H4 (cell line): ENCODE results near the gene SLC9A8. TPM values are rescaled to one million over a fixed set of nuclear protein-coding genes. Genes with fewer than 3 reads are reported as not detected.
"Not testable (repeated sequence)": the region's sequence is repeated elsewhere in the genome, so short reads cannot be mapped to it uniquely, and the experiment has no call there.

Experiments
- DNase-seq: peaks from one replicate; pipeline ENCODE4 v3.0.0-alpha.2; 2015; ENCODE audit warnings: low spot score
- total RNA-seq: library from RNA; depleted of rRNA; stranded (reverse); fragments of >200 nt; shearing (Covaris generic); gene quantifications from 2 replicates; pipeline ENCODE4 v1.2.3, GENCODE V29; 2014

Gene SLC9A8
- total RNA-seq, 1 experiment from 2014 or later: 4.9 TPM

GRCh38 chr20:49786668-49787370 lies 25.8 kb upstream of the SLC9A8 start:
- DNase-seq: no peak

GRCh38 chr20:49787371-49788357 lies 25.0 kb upstream of the SLC9A8 start:
- DNase-seq: no peak

- no peak for DNase-seq
Observed at GRCh38 chr20:49790077-49790798, 22.4 kb upstream of the SLC9A8 start.

- DNase-seq: no peak
Observed at GRCh38 chr20:49791165-49791564, 21.5 kb upstream of the SLC9A8 start.

GRCh38 chr20:49792006-49792405 lies 20.6 kb upstream of the SLC9A8 start:
- no peak for DNase-seq

GRCh38 chr20:49792611-49793010 lies 20.0 kb upstream of the SLC9A8 start:
- no peak for DNase-seq

GRCh38 chr20:49794336-49795134 lies 18.1 kb upstream of the SLC9A8 start:
- no peak for DNase-seq

GRCh38 chr20:49795135-49795424 lies 17.5 kb upstream of the SLC9A8 start:
- no peak for DNase-seq

GRCh38 chr20:49796600-49797343 lies 15.9 kb upstream of the SLC9A8 start:
- no peak for DNase-seq

- DNase-seq: no peak
Observed at GRCh38 chr20:49797344-49797615, 15.3 kb upstream of the SLC9A8 start.

- no peak for DNase-seq
Observed at GRCh38 chr20:49798718-49799117, 13.9 kb upstream of the SLC9A8 start.

- DNase-seq: no peak
Observed at GRCh38 chr20:49799698-49800097, 12.9 kb upstream of the SLC9A8 start.

- DNase-seq: no peak
Observed at GRCh38 chr20:49803418-49803817, 9.2 kb upstream of the SLC9A8 start.

- no peak for DNase-seq
Observed at GRCh38 chr20:49804364-49804763, 8.3 kb upstream of the SLC9A8 start.

- DNase-seq: not testable (repeated sequence)
Observed at GRCh38 chr20:49805224-49805876, 7.3 kb upstream of the SLC9A8 start.

- no peak for DNase-seq
Observed at GRCh38 chr20:49808753-49809152, 3.9 kb upstream of the SLC9A8 start.

GRCh38 chr20:49809803-49810359 lies 2.7 kb upstream of the SLC9A8 start:
- no peak for DNase-seq

GRCh38 chr20:49810491-49811190 lies 2.0 kb upstream of the SLC9A8 start:
- no peak for DNase-seq

- DNase-seq: no peak
Observed at GRCh38 chr20:49811825-49812506, 662 bp upstream of the SLC9A8 start.
